Astrocyte (in vitro differentiated cells and primary cell): Measurements from ENCODE around the gene ENOX1. TPM values are rescaled to one million over a fixed set of nuclear protein-coding genes. Genes with fewer than 3 reads are reported as not detected.

Experiments used
- DNase-seq: peaks from one replicate; pipeline ENCODE4 v3.0.0-alpha.2; 2010; ENCODE audit warnings: low read depth
- FAIRE-seq: peaks from 2 replicates; lab custom pipeline; 2011; peaks lifted over from hg19 to GRCh38; lab: Jason Lieb, UNC
- H2AFZ ChIP-seq: 2 replicates; pipeline ENCODE4 v1.6.0; 2012; ENCODE audit warnings: low read depth, low read length, inconsistent platforms
- H3K27ac ChIP-seq: 2 replicates; pipeline ENCODE4 v1.5.1; 2011; ENCODE audit warnings: low read depth, low read length, inconsistent platforms
- H3K27me3 ChIP-seq: 2 replicates; pipeline ENCODE4 v1.6.0; 2011; ENCODE audit warnings: low read length, inconsistent platforms; ENCODE audit not compliant: insufficient read depth
- H3K36me3 ChIP-seq: 2 replicates; pipeline ENCODE4 v1.5.1; 2011; ENCODE audit warnings: low read length, inconsistent platforms; ENCODE audit not compliant: insufficient read depth
- H3K4me1 ChIP-seq: 2 replicates; pipeline ENCODE4 v1.5.1; 2011; ENCODE audit warnings: low read length, inconsistent platforms; ENCODE audit not compliant: insufficient read depth
- H3K4me2 ChIP-seq: 2 replicates; pipeline ENCODE4 v1.6.0; 2012; ENCODE audit warnings: low read length, inconsistent platforms
- H3K4me3 ChIP-seq: 2 replicates; pipeline ENCODE4 v1.5.1; 2011; ENCODE audit warnings: low read depth, mild to moderate bottlenecking, low read length, inconsistent platforms; ENCODE audit not compliant: insufficient read depth
- H3K79me2 ChIP-seq: 2 replicates; pipeline ENCODE4 v1.6.0; 2012; ENCODE audit warnings: mild to moderate bottlenecking, low read length, inconsistent platforms; ENCODE audit not compliant: insufficient read depth
- H3K9ac ChIP-seq: 2 replicates; pipeline ENCODE4 v1.6.0; 2012; ENCODE audit warnings: mild to moderate bottlenecking, low read length, inconsistent platforms
- H3K9me3 ChIP-seq: 2 replicates; pipeline ENCODE4 v1.5.1; 2012; ENCODE audit warnings: low read depth, mild to moderate bottlenecking, low read length, inconsistent platforms; ENCODE audit not compliant: insufficient read depth
- H4K20me1 ChIP-seq: 2 replicates; pipeline ENCODE4 v1.6.0; 2012; ENCODE audit warnings: low read length, inconsistent platforms; ENCODE audit not compliant: insufficient read depth
- H3K27ac Mint-ChIP-seq: one replicate; pipeline ENCODE4 v1.8.0; 2021; ENCODE audit warnings: mild to moderate bottlenecking, mixed read lengths; ENCODE audit not compliant: unreplicated experiment
- H3K27me3 Mint-ChIP-seq: one replicate; pipeline ENCODE4 v1.8.0; 2021; ENCODE audit warnings: low read depth, mixed read lengths; ENCODE audit not compliant: unreplicated experiment
- H3K36me3 Mint-ChIP-seq: one replicate; pipeline ENCODE4 v1.8.0; 2021; ENCODE audit warnings: low read depth, mixed read lengths; ENCODE audit not compliant: unreplicated experiment
- H3K4me1 Mint-ChIP-seq: one replicate; pipeline ENCODE4 v1.8.0; 2021; ENCODE audit warnings: low read depth, mixed read lengths; ENCODE audit not compliant: unreplicated experiment
- H3K4me3 Mint-ChIP-seq: one replicate; pipeline ENCODE4 v1.8.0; 2021; ENCODE audit warnings: mild to moderate bottlenecking, moderate library complexity, mixed read lengths; ENCODE audit not compliant: unreplicated experiment
- H3K9me3 Mint-ChIP-seq: one replicate; pipeline ENCODE4 v1.8.0; 2021; ENCODE audit warnings: mild to moderate bottlenecking, mixed read lengths; ENCODE audit not compliant: unreplicated experiment
- CTCF ChIP-seq: IDR thresholded peaks from 2 replicates; pipeline ENCODE4 v1.5.1; 2011; ENCODE audit warnings: low read depth, mild to moderate bottlenecking, inconsistent platforms, low read length, moderate library complexity; ENCODE audit not compliant: insufficient read depth
- EZH2 ChIP-seq: IDR thresholded peaks from 2 replicates; pipeline ENCODE4 v1.6.1; 2012; ENCODE audit warnings: mild to moderate bottlenecking, low read length, inconsistent platforms; ENCODE audit not compliant: insufficient read depth
- total RNA-seq: library from RNA; stranded (reverse); gene quantifications from 2 replicates; pipeline ENCODE4 v1.2.1, GENCODE V29; 2021

Gene ENOX1
- total RNA-seq, 1 donor from 2014 or later = 2.3 TPM

- no peak for FAIRE-seq
- TF ChIP-seq EZH2 (no peak), CTCF (no peak)
- H3K4me1 ChIP-seq = no peaks in the 10 kb centered on the region
- no peak overlapping the region for H3K9ac ChIP-seq
- H2AFZ ChIP-seq = no peak overlapping the region
- no peak overlapping the region for H3K4me2 ChIP-seq
- H3K4me1 Mint-ChIP-seq = peaks cover 4% of the 10 kb centered on the region
- H3K27me3 ChIP-seq = no peaks in the 10 kb centered on the region
- no peak overlapping the region for H3K27ac ChIP-seq
- H3K4me3 ChIP-seq = no peak overlapping the region
- H3K79me2 ChIP-seq = no peaks in the 10 kb centered on the region
- H4K20me1 ChIP-seq = no peaks in the 10 kb centered on the region
- DNase-seq = no peak
- H3K27me3 Mint-ChIP-seq = no peaks in the 10 kb centered on the region
- H3K9me3 ChIP-seq = no peaks in the 10 kb centered on the region
- H3K27ac Mint-ChIP-seq = no peak overlapping the region
- H3K9me3 Mint-ChIP-seq = no peaks in the 10 kb centered on the region
- no peak overlapping the region for H3K4me3 Mint-ChIP-seq
- H3K36me3 Mint-ChIP-seq = no peaks in the 10 kb centered on the region
- H3K36me3 ChIP-seq = no peaks in the 10 kb centered on the region
These were observed 228.4 kb downstream of the ENOX1 start for GRCh38 chr13:43558326-43558725.

GRCh38 chr13:43555667-43556066 is 231.1 kb downstream of the ENOX1 start:
- H3K9ac ChIP-seq = no peak overlapping the region
- H3K4me1 ChIP-seq = no peaks in the 10 kb centered on the region
- DNase-seq (no peak), FAIRE-seq (no peak)
- no peak overlapping the region for H3K4me3 ChIP-seq
- H3K27me3 Mint-ChIP-seq = no peaks in the 10 kb centered on the region
- H3K27me3 ChIP-seq = no peaks in the 10 kb centered on the region
- TF ChIP-seq EZH2 = no peak
- no peak for TF ChIP-seq CTCF
- H3K9me3 ChIP-seq = no peaks in the 10 kb centered on the region
- H3K36me3 ChIP-seq = no peaks in the 10 kb centered on the region
- peaks cover 14% of the 10 kb centered on the region for H3K4me1 Mint-ChIP-seq
- H3K4me3 Mint-ChIP-seq = no peak overlapping the region
- no peaks in the 10 kb centered on the region for H3K36me3 Mint-ChIP-seq
- no peaks in the 10 kb centered on the region for H3K79me2 ChIP-seq
- no peaks in the 10 kb centered on the region for H3K9me3 Mint-ChIP-seq
- H3K27ac ChIP-seq = no peak overlapping the region
- no peak overlapping the region for H3K27ac Mint-ChIP-seq
- no peak overlapping the region for H2AFZ ChIP-seq
- H4K20me1 ChIP-seq = no peaks in the 10 kb centered on the region
- H3K4me2 ChIP-seq = no peak overlapping the region

GRCh38 chr13:43551897-43552456 is 234.8 kb downstream of the ENOX1 start:
- H4K20me1 ChIP-seq = no peaks in the 10 kb centered on the region
- FAIRE-seq = no peak
- no peak overlapping the region for H2AFZ ChIP-seq
- H3K9me3 ChIP-seq = no peaks in the 10 kb centered on the region
- Mint-ChIP-seq H3K27me3 (no peaks in the 10 kb centered on the region), H3K9me3 (no peaks in the 10 kb centered on the region), H3K36me3 (no peaks in the 10 kb centered on the region), H3K4me1 (peaks cover 10% of the 10 kb centered on the region), H3K27ac (peak overlapping the region; percentile 47), H3K4me3 (no peak overlapping the region)
- H3K27me3 ChIP-seq = no peaks in the 10 kb centered on the region
- H3K4me3 ChIP-seq = no peak overlapping the region
- TF ChIP-seq CTCF (no peak), EZH2 (no peak)
- H3K27ac ChIP-seq = no peak overlapping the region
- no peaks in the 10 kb centered on the region for H3K79me2 ChIP-seq
- no peak for DNase-seq
- H3K36me3 ChIP-seq = no peaks in the 10 kb centered on the region
- no peak overlapping the region for H3K9ac ChIP-seq
- H3K4me1 ChIP-seq = no peaks in the 10 kb centered on the region
- no peak overlapping the region for H3K4me2 ChIP-seq
